Keratinocyte (primary cell): Measurements from ENCODE around the gene TRIM63. TPM values are rescaled to one million over a fixed set of nuclear protein-coding genes. Genes with fewer than 3 reads are reported as not detected.
A peak's percentile ranks its signal among the peaks of the same experiment; 100 is the strongest.

Experiments
- DNase-seq: peaks from one replicate; pipeline ENCODE4 v3.0.0-alpha.2; 2011; ENCODE audit warnings: low read depth, missing footprints, low spot score
- FAIRE-seq: peaks from 2 replicates; lab custom pipeline; 2011; peaks lifted over from hg19 to GRCh38; lab: Jason Lieb, UNC
- H2AFZ ChIP-seq: 2 replicates; pipeline ENCODE4 v1.6.0; 2012; ENCODE audit warnings: low read length, control low read depth, inconsistent platforms; ENCODE audit not compliant: control insufficient read depth
- H3K27ac ChIP-seq: 2 replicates; pipeline ENCODE4 v1.5.1; 2011; ENCODE audit warnings: low read length; ENCODE audit not compliant: control insufficient read depth, insufficient read depth
- H3K27me3 ChIP-seq: 3 replicates; pipeline ENCODE4 v1.6.0; 2011; ENCODE audit warnings: low read length; ENCODE audit not compliant: control insufficient read depth, insufficient read depth; ENCODE audit errors: extremely low read depth
- H3K36me3 ChIP-seq, 2 experiments: 2 replicates in 1 of 2; 3 replicates in 1 of 2; pipeline ENCODE4 v1.5.1; 2011; ENCODE audit warnings: low read length in 2 of 2, mild to moderate bottlenecking in 1 of 2; ENCODE audit not compliant: control insufficient read depth in 2 of 2, insufficient read depth in 2 of 2; ENCODE audit errors: extremely low read depth in 1 of 2
- H3K4me1 ChIP-seq: 3 replicates; pipeline ENCODE4 v1.5.1; 2011; ENCODE audit warnings: low read length; ENCODE audit not compliant: control insufficient read depth, insufficient read depth; ENCODE audit errors: extremely low read depth
- H3K4me2 ChIP-seq: 3 replicates; pipeline ENCODE4 v1.6.0; 2011; ENCODE audit warnings: low read depth, low read length; ENCODE audit not compliant: control insufficient read depth, insufficient read depth; ENCODE audit errors: extremely low read depth
- H3K4me3 ChIP-seq, 3 experiments: fragments of 200-600 bp in 1 of 3; sonication (generic) in 1 of 3; 2 replicates in 2 of 3; 3 replicates in 1 of 3; pipeline ENCODE4 v1.5.1; 2011 to 2016; ENCODE audit warnings: low read length in 3 of 3, mild to moderate bottlenecking in 3 of 3, control low read depth in 2 of 3, inconsistent platforms in 1 of 3, low read depth in 1 of 3, mixed read lengths in 1 of 3, mixed run types in 1 of 3, moderate library complexity in 1 of 3; ENCODE audit not compliant: control insufficient read depth in 2 of 3, insufficient read depth in 2 of 3; ENCODE audit errors: extremely low read depth in 1 of 3
- H3K79me2 ChIP-seq: 2 replicates; pipeline ENCODE4 v1.6.0; 2012; ENCODE audit warnings: low read length; ENCODE audit not compliant: control insufficient read depth, insufficient read depth
- H3K9ac ChIP-seq: 3 replicates; pipeline ENCODE4 v1.6.0; 2011; ENCODE audit warnings: low read length; ENCODE audit not compliant: control insufficient read depth, insufficient read depth; ENCODE audit errors: extremely low read depth
- H3K9me1 ChIP-seq: 3 replicates; pipeline ENCODE4 v1.6.0; 2011; ENCODE audit warnings: low read length; ENCODE audit not compliant: control insufficient read depth, insufficient read depth; ENCODE audit errors: extremely low read depth
- H3K9me3 ChIP-seq: 2 replicates; pipeline ENCODE4 v1.5.1; 2012; ENCODE audit warnings: low read depth, low read length; ENCODE audit not compliant: control insufficient read depth
- H4K20me1 ChIP-seq: 3 replicates; pipeline ENCODE4 v1.6.0; 2011; ENCODE audit warnings: low read length; ENCODE audit not compliant: control insufficient read depth, insufficient read depth; ENCODE audit errors: extremely low read depth
- CTCF ChIP-seq, 3 experiments: IDR thresholded peaks in 1 of 3; conservative IDR thresholded peaks in 1 of 3; optimal IDR thresholded peaks in 1 of 3; 2 replicates in 2 of 3; 3 replicates in 1 of 3; pipeline versions ENCODE3 to v1.5.1; 2011; ENCODE audit warnings: low read length in 3 of 3, mild to moderate bottlenecking in 3 of 3, moderate library complexity in 2 of 3, control low read depth in 1 of 3, inconsistent platforms in 1 of 3; ENCODE audit not compliant: insufficient read depth in 2 of 3; ENCODE audit errors: extremely low read depth in 1 of 3
- EZH2 ChIP-seq: IDR thresholded peaks from one replicate; pipeline ENCODE4 v1.6.1; 2012; ENCODE audit warnings: inconsistent platforms, mild to moderate bottlenecking, low read length, moderate library complexity
- dilution Hi-C: fragments of 300-500 bp; cut with MboI; formaldehyde crosslinking; loops from one replicate; pipeline ENCODE4 v1.7.0; 2020; ENCODE audit warnings: low sequenced_read_pairs; ENCODE audit not compliant: extremely low pct_ligation_motif_present
- polyA plus RNA-seq, 5 experiments: library from polyadenylated mRNA; depleted of rRNA in 3 of 5; stranded (reverse) in 3 of 5; stranded (forward) in 1 of 5; unstranded in 1 of 5; fragments of >200 nt; gene quantifications; 1 replicate in 1 of 5; 2 replicates in 3 of 5; 3 replicates in 1 of 5; pipeline versions ENCODE4 v1.2.1 to v1.2.3, GENCODE V29; 2011 to 2012; ENCODE audit warnings: missing spikeins in 2 of 5, low read depth in 1 of 5, low replicate concordance in 1 of 5

The TRIM63 gene
- polyA plus RNA-seq, 1 donor (not counting 4 experiments of a cell fraction or from before 2014, with no cell fraction given) = not detected

GRCh38 chr1:26078286-26079177, 11.1 kb upstream of the TRIM63 start:
- FAIRE-seq = peak; percentile 34
- dilution Hi-C loops = no loop called here
- no peak overlapping the region for H3K4me2 ChIP-seq

GRCh38 chr1:26077524-26077923, 10.1 kb upstream of the TRIM63 start:
- Histone ChIP-seq H3K9me3 (no peaks in the 10 kb centered on the region), H3K9ac (no peak overlapping the region), H3K79me2 (no peaks in the 10 kb centered on the region), H2AFZ (no peak overlapping the region), H3K36me3 (no peaks in the 10 kb centered on the region), H3K27ac (no peak overlapping the region), H4K20me1 (no peaks in the 10 kb centered on the region), H3K4me3 (no peak overlapping the region), H3K27me3 (no peaks in the 10 kb centered on the region), H3K4me2 (no peak overlapping the region), H3K4me1 (peaks cover 4% of the 10 kb centered on the region), H3K9me1 (no peaks in the 10 kb centered on the region)
- no peak for FAIRE-seq
- dilution Hi-C loops = no loop called here
- TF ChIP-seq CTCF (optimal IDR thresholded peaks at IDR 0.05 in 1 of 3, IDR thresholded peaks at IDR 0.05 in 1 of 3, conservative IDR thresholded peaks at IDR 0.05 in 1 of 3; ENCODE audit: extremely low read depth in 1 of 3, insufficient read depth in 2 of 3, low read length in 3 of 3) (no peak), EZH2 (no peak)
- no peak for DNase-seq

More at GRCh38 chr1:26078286-26079177, 11.1 kb upstream of the TRIM63 start:
- H3K9me3 ChIP-seq = no peaks in the 10 kb centered on the region
- TF ChIP-seq EZH2 (no peak), CTCF (optimal IDR thresholded peaks at IDR 0.05 in 1 of 3, IDR thresholded peaks at IDR 0.05 in 1 of 3, conservative IDR thresholded peaks at IDR 0.05 in 1 of 3; ENCODE audit: extremely low read depth in 1 of 3, insufficient read depth in 2 of 3, low read length in 3 of 3) (no peak)
- DNase-seq = no peak
- no peaks in the 10 kb centered on the region for H3K79me2 ChIP-seq
- no peak overlapping the region for H3K4me3 ChIP-seq
- H4K20me1 ChIP-seq = no peaks in the 10 kb centered on the region
- H3K36me3 ChIP-seq = no peaks in the 10 kb centered on the region
- no peak overlapping the region for H3K9ac ChIP-seq
- H3K27me3 ChIP-seq = no peaks in the 10 kb centered on the region
- no peak overlapping the region for H2AFZ ChIP-seq
- H3K27ac ChIP-seq = no peak overlapping the region
- no peaks in the 10 kb centered on the region for H3K9me1 ChIP-seq
- H3K4me1 ChIP-seq = peaks cover 7% of the 10 kb centered on the region
